Activated CD8-positive, alpha-beta memory T cell treated with anti-CD3 and anti-CD28 coated beads for 36 hours (primary cell): Measurements from ENCODE around the gene SOSTDC1. TPM values are rescaled to one million over a fixed set of nuclear protein-coding genes. Genes with fewer than 3 reads are reported as not detected.

Source experiments
- CTCF ChIA-PET: fragments of 350-600 bp; sonication (Branson Sonifier 250); formaldehyde crosslinking; loops from one replicate; lab custom pipeline; 2021; ENCODE audit warnings: antibody characterized with exemption; lab: Charles Lee
- POLR2A ChIA-PET: fragments of 350-600 bp; sonication (Branson Sonifier 250); formaldehyde crosslinking; loops from one replicate; lab custom pipeline; 2021; ENCODE audit warnings: antibody characterized with exemption; lab: Charles Lee
- total RNA-seq, 2 experiments: library from RNA; stranded (reverse); gene quantifications; one replicate each; pipeline ENCODE4 v1.2.3, GENCODE V29; 2021

Gene SOSTDC1
- total RNA-seq, 2 experiments from 2014 or later, result not detected

GRCh38 chr7:16422917-16423316, 42.6 kb downstream of the SOSTDC1 start:
- ChIA-PET CTCF (no interaction called here), POLR2A (no interaction called here)

GRCh38 chr7:16422103-16422435, 43.5 kb downstream of the SOSTDC1 start:
- ChIA-PET POLR2A (no interaction called here), CTCF (interaction anchor here (3.3 kb wide), 1 partner anchor 10 kb away, joined by 12 read pairs; no protein-coding TSS in a partner anchor)

GRCh38 chr7:16421333-16422102, 44.0 kb downstream of the SOSTDC1 start, which contains the start of gene CRPPA:
CRPPA (minus strand) TSS chr7:16421538; CDS start chr7:16421322, 216 bp downstream.
- CTCF ChIA-PET, result interaction anchor here (3.3 kb wide), 1 partner anchor 10 kb away, joined by 12 read pairs; no protein-coding TSS in a partner anchor

GRCh38 chr7:16420649-16421332, 44.7 kb downstream of the SOSTDC1 start:
- ChIA-PET POLR2A (interaction anchor here (1.2 to 1.7 kb wide), 3 partner anchors 11 to 878 kb away, joined by 3 to 7 read pairs (median 6); partner anchors contain the start of gene AHR), CTCF (interaction anchor here (3.3 kb wide), 1 partner anchor 11 kb away, joined by 12 read pairs; no protein-coding TSS in a partner anchor)

More at GRCh38 chr7:16421333-16422102, 44.0 kb downstream of the SOSTDC1 start, which contains the start of gene CRPPA:
- POLR2A ChIA-PET, result interaction anchor here (1.7 kb wide), 1 partner anchor 10 kb away, joined by 7 read pairs; no protein-coding TSS in a partner anchor

- CTCF ChIA-PET, result interaction anchor here (3.3 kb wide), 1 partner anchor 11 kb away, joined by 12 read pairs; no protein-coding TSS in a partner anchor
- POLR2A ChIA-PET, result interaction anchor here (1.2 to 1.7 kb wide), 3 partner anchors 11 to 878 kb away, joined by 3 to 7 read pairs (median 6); partner anchors contain the start of gene AHR
These were observed 45.2 kb downstream of the SOSTDC1 start for GRCh38 chr7:16420329-16420648.

GRCh38 chr7:16419859-16420258, 45.7 kb downstream of the SOSTDC1 start:
- ChIA-PET CTCF (interaction anchor here (3.3 kb wide), 1 partner anchor 12 kb away, joined by 12 read pairs; no protein-coding TSS in a partner anchor), POLR2A (interaction anchor here (1.2 to 1.7 kb wide), 3 partner anchors 12 to 878 kb away, joined by 3 to 7 read pairs (median 6); partner anchors contain the start of gene AHR)

- ChIA-PET CTCF (interaction anchor here (3.3 kb wide), 1 partner anchor 13 kb away, joined by 12 read pairs; no protein-coding TSS in a partner anchor), POLR2A (no interaction called here)
These were observed 46.4 kb downstream of the SOSTDC1 start for GRCh38 chr7:16419126-16419525.

- POLR2A ChIA-PET, result no interaction called here
- CTCF ChIA-PET, result no interaction called here
These were observed 47.6 kb downstream of the SOSTDC1 start for GRCh38 chr7:16417906-16418305.

GRCh38 chr7:16416289-16417282, 49.0 kb downstream of the SOSTDC1 start:
- POLR2A ChIA-PET, result no interaction called here
- CTCF ChIA-PET, result no interaction called here

GRCh38 chr7:16412274-16413254, 53.0 kb downstream of the SOSTDC1 start:
- POLR2A ChIA-PET, result no interaction called here
- CTCF ChIA-PET, result no interaction called here

Other genes starting within 250 kb of the SOSTDC1 start
- 1 to 10 TPM; 1.5 TPM for gene CRPPA, start 44.2 kb downstream of the SOSTDC1 start, total RNA-seq
- not detected for gene LRRC72, start 61.1 kb upstream of the SOSTDC1 start, total RNA-seq
- gene ANKMY2, start 180.0 kb upstream of the SOSTDC1 start, total RNA-seq, result 10 to 100 TPM; 10.2 to 11.0 TPM
- 100 to 1,000 TPM; 146 to 147 TPM for gene BZW2, start 180.4 kb upstream of the SOSTDC1 start, total RNA-seq